Activated CD4-positive, alpha-beta T cell treated with anti-CD3 and anti-CD28 coated beads, Interleukin-2, amount 50 U/mL, for 24 hours (primary cell): ENCODE data around the gene SLC6A7.

Experiments used
- DNase-seq, 2 donors: peaks; one replicate each; pipeline ENCODE4 v3.0.0-alpha.2; 2020; ENCODE audit warnings: low read depth in 1 of 2, low spot score in 1 of 2

SLC6A7 gene

DNA sequence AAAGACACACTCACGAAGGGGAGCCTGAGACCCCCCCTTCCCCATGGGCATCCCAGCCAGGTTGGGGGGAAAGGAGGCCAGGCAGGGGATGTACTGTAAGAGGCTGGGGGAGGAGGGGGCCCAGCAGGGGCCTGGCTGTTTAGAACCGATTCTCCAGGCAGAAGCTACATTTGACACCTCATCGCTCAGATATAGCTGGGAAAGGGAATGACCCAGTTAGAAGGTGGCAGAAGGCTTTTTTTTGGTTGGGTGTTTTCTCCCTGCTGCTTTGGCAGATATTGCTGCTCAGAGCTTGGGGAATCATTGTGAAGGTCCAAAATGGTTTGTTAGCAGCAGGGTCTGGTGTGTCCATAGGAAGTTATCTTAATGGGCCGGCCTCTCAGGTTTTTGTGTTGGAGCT lies 17.3 kb upstream of the SLC6A7 start:
- DNase-seq: no peak

DNA sequence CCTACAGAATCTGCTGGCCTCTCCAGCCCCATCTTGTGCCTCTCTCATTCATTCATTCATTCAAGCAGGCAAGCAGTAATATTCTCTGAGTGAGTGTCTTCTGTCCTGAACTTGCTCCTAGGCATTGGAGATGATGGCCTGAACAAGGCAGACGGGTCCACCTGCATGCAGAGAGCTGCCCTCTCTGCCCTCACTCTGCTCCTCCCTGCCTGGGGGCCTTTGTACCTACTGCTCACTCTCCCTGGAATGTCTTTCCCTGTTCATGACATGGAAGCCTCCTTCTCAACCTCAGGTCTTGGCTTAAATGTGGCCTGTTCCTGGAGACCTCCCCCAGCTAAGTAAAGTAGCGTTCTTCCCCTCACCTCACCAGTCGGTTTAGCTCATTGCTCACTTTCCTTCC lies 16.7 kb upstream of the SLC6A7 start:
- DNase-seq: no peak

DNA sequence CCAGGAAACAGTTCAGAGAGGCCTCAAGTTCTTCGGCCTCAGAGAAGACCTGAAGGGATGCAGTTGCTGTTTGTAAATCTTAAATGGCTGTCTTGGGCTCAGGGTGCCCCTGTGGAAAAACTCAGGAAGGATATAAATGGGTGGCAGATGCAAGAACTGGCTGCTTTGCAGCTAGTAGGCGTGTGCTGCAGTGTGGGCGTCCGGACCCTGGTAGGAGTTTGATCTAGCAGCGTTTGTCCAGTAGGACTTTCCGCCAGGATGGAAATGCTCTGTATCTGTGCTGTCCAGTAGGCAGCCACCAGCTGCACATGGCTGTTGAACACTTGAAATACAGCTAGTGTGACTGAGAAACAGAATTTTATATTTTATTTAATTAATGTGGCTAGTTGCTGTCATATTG lies 15.6 kb upstream of the SLC6A7 start:
- no peak for DNase-seq

DNA sequence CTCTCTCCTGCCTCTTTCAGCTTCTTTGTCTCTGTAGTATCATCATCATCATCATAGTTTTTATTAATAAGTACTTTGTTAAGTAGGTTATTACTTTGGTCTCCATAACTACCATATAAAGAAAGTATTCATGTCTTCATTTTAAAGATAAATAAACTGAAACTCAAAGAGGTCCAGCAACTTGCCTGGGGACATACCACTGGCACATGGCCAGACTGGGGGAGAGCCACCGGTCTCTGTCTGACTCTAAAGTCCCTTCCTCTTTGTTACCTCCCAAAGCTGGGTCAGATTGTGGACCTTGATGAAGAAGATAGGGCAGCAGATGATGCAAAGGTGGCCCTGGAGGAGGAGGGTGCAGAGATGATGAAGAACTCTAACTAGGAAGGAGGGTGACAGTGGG lies 14.8 kb upstream of the SLC6A7 start:
- DNase-seq: no peak

DNA sequence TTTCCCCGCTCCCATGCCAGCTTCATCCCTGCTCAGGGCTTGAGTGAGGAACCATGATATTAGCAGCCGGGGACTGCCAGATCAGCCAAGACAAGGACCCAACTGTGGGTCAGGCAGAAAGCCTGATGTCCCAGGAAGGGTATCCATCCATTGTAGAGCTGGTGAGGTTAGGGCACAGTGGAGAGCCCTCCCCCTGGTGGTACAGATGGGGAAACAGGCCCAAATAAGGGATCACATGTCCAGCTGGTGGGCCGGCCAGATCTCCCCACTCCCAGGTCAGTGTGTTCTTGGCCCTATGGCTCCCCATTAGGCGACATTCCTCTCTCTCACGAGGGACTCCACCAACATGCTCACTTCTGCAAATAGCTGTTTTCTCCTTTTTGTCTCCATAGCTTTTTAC lies 14.3 kb upstream of the SLC6A7 start:
- DNase-seq: no peak

DNA sequence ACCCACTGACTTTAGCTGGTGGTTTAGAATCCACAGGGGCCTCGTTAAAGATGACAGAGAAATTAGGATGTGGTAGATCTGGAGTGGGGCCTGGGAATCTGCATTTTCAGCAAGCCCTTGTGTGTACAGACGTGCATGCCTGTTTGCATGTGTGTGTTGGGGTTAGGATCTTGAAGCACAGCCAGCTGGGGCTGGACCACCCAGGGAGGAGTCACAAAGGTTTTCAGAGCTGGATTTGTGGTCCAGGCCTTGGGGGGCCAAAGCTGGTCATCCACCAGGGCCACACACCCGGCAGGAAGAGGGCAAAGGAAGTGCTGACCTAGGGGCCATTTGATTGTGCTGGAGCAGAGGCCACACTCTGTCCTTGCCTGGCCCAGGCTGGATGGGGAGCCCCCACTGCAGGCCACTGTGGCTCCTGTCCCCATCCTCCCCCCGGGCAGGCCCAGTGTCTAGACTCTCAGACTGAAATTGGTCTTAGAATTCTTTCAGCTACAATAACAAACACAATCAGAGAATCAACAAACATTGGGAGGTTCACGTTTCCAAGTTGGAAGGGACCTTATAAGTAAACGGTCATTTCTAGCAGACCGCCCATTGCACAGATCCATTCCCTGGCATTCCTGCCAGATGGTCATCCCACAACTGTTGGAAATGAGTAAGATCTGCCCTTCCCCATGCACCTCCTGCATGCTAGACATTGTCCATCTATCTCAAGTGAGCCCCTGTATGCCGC lies 13.0 kb upstream of the SLC6A7 start:
- DNase-seq: no peak

DNA sequence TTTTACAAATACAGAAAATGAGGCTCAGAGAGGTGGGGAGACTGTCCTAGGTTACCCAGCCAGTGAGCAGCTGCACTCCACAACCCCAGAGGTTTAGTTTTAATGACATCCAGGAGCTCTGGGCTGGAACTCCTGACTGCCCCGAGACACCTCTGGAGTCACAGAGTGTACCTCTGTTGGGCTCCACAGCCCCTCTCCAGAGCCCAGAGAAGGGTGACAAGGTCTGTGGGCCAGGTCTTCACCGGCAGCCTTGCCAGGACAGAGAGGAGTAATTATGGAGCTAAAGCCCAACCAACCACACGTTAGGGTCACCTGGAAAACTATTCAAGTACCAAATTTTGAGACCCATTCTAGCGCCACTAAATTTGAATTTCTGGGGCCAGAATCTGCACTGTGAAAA lies 12.1 kb upstream of the SLC6A7 start:
- no peak for DNase-seq

DNA sequence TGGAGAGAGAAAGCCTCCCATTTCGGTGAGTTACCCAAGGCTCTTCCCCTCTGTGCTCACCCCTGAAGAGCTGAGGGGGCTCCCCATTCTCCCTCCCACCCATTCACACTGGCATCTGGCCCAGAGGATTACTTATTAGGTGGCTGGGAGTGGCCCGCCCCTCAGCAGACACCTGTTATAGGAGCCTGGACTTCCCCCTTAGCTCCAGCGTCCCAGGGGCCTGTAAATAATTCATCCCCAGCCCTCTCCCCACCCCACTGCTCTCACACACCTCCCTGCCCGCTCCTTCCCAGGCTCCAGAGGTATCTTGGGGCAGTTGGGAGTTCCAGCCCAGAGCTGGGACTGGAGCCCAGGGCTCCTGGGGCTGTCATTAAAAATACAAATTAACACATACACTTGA lies 11.6 kb upstream of the SLC6A7 start:
- no peak for DNase-seq

DNA sequence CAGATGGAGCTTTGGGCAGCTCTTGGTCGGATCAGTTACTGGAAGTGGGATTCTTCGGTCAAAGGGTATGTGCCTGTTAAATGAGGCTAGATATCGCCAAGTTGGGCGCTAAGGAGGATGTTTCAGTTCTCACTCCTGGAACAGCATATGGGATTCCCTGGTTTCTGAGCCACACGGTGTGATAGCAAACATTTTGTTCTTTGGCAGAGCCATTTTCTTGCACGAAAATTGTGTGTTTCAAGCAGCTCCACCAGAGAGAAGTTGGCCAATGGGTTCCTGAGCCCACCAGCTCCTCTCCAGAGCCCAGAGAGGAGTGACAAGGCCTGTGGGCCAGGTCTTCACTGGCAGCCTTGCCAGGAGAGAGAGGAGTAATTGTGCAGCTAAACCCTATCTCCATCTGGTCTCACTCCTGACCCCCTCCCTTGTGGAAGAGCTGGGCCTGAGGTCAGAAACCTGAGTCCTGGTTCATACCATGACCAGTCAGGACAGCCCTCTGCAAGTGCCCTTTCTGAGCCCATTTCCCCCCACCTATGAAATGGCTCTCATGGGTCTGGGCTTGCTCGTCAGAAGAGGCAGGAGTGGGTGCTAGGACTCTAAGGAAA lies 10.7 kb upstream of the SLC6A7 start:
- no peak for DNase-seq

DNA sequence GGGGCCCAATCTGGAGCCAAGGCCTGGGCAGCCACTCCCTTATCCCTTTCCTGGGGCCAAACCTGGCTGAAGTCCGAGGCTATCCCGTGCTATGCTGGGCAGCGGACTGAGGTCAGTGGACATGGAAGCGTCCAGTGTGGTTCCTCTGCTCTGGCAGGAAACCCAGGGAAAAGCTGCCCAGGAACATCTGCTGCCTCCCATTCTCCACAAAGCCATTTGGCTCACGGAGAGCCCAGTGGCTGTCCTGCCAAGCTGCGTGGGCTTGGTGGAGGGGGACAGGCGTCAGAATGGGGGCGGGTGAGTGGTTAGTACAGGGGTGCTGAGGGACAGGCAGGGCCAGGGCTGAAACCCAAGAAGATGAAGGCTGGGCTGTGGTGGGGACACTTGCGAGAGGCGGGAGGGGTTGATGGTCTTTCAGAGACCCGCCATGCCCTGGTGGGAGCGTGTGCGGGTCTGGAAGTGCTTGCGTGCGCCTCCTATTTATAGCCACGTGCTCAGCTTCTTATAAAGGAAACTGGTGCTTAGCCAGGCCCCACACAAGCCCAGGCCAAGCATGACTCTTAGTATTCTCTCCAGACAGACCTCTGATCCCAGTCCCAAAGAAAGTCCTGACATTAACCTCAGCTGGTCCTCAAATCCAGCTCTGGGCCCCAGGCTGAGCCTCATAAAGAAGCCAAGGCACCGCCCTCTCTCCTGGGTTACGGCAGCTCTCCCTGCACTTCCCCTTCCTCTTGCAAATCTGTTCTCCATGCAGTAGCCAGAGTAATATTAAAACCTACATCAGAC lies 9.4 kb upstream of the SLC6A7 start:
- no peak for DNase-seq

DNA sequence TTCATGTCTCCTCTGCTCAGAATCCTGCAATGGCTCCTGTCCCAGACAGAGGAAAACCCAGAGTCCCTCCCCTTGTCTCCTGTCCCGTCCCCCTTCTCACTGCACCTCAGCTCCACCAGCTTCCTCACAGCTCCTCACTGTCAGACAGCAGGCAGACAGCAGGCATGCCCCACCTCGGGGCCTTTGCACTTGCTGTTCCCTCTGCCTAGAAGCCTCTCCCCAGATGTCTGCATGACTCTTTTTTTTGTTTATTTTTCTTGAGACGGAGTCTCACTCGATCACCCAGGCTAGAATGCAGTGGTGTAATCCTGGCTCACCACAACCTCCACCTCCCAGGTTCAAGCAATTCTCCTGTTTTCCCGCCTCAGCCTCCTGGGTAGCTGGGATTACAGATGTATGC lies 8.8 kb upstream of the SLC6A7 start:
- DNase-seq: no peak

DNA sequence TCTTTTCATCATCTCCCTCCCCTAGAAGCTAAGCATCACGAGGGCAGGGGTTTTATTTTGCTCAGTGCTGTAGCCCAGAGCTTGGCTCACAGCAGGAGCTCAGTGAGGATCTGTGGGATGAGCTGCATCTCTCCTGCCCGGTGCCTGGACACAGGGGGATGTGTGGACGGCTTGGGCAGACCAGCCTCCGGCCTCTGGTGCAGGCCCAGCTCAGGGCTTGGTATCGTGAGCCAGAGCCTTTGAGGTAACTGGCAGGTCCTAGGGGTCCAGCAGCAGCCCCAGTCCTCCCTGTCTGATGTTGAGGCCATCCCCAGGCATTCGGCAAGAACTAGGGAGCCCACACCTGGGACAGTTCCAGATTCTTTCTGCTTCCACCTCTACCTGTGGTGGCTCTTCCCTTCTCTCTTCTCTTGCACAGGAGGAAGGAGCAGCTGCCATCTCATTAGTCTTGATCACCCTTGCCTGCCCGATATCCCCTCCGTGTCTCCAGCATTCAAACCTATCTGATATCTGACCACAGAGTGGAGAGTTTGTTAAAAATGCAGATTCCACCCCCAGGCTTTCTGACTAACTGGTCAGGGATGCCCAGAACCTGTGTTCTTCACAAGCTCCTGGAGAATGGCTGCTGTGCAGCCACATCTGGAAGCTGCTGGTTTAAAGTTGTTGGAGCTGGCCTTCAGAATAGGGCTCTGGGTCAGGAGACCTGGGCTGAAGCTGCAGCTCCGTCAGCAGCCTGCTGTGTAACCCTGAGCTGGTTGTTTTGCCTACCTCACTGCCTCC lies 7.9 kb upstream of the SLC6A7 start:
- no peak for DNase-seq

DNA sequence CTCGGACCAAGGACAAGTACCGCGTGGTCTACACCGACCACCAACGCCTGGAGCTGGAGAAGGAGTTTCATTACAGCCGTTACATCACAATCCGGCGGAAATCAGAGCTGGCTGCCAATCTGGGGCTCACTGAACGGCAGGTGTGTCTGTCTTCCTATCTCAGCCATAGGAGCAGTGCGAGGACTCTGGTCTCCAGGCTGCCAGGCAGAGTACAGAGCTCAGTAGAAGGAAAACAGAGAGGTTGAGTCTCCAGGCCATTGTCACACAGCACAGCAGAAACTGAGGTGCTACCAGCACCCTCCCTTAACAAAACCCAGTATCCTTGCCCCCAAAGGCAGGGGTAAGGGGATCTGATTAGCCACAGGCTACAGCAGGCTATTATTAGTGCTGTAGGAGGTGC lies 7.1 kb upstream of the SLC6A7 start:
- no peak for DNase-seq

DNA sequence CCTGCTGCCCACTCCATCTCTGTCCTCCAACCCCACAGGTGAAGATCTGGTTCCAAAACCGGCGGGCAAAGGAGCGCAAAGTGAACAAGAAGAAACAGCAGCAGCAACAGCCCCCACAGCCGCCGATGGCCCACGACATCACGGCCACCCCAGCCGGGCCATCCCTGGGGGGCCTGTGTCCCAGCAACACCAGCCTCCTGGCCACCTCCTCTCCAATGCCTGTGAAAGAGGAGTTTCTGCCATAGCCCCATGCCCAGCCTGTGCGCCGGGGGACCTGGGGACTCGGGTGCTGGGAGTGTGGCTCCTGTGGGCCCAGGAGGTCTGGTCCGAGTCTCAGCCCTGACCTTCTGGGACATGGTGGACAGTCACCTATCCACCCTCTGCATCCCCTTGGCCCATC lies 6.4 kb upstream of the SLC6A7 start:
- no peak for DNase-seq

DNA sequence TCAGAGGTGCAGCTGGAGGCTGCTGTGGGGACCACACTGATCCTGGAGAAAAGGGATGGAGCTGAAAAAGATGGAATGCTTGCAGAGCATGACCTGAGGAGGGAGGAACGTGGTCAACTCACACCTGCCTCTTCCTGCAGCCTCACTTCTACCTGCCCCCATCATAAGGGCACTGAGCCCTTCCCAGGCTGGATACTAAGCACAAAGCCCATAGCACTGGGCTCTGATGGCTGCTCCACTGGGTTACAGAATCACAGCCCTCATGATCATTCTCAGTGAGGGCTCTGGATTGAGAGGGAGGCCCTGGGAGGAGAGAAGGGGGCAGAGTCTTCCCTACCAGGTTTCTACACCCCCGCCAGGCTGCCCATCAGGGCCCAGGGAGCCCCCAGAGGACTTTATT lies 5.9 kb upstream of the SLC6A7 start:
- no peak for DNase-seq

DNA sequence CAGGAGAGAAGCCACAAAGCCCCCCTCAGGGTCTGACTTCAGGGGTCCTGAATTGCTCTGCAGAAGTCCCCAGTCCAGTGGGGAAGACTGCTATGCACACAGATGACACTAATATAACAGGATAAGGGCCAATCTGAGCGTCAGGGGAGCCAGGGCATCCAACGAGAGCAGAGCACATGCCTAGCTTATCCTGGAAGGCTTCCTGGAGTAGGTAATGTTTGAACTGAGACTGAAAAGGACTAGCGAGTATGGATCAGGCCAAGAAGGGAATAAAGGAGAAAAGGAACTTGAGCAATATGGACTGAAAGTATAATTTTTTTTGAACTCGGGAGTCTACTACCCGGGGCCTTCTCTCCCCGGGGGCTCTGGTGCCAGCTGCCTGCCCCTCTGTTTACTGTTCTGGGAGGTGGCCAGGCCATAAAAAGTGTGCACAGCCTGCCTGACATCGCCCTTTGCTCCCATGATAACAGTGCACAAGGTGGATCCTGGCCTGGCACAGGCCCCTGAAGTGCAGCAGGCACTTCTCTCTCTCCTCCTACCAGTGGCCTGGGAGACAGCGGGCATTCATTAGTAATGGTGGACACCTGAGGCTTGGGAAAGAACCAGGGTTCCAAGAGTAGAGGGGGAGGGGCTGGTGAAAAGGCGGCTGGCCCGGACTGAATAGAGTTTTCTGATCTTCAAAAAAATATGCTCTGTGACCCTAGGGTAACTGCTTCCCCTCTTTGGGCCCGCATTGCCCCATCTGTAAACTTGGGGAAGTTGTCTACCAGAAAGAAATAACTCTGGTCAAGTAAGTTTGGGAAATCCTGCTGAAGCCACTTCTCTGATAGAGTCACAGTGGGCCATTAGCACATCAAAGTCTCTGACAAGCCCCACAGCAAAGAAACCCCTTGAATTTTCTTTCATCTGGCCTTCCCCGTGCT lies 4.6 kb upstream of the SLC6A7 start:
- no peak for DNase-seq

DNA sequence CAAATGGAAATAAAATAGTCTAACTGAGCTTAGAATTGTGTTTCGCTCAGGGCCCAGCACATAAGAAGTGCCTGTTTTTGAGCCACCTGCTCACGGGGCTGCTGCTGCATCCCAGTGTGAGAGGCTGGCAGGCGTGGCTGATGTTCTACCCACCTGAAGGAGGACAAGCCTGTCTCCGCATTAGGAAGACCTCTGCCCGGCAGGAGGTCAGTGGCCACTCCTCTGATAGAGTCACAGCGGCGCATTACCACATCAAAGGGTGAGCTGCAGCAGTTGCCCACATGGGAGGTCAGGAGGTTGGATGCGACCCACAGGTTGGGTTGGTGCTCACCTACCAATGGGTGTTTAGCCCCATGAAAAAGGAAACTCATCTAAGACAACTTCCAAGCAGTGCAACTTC lies 3.7 kb upstream of the SLC6A7 start:
- DNase-seq: no peak

DNA sequence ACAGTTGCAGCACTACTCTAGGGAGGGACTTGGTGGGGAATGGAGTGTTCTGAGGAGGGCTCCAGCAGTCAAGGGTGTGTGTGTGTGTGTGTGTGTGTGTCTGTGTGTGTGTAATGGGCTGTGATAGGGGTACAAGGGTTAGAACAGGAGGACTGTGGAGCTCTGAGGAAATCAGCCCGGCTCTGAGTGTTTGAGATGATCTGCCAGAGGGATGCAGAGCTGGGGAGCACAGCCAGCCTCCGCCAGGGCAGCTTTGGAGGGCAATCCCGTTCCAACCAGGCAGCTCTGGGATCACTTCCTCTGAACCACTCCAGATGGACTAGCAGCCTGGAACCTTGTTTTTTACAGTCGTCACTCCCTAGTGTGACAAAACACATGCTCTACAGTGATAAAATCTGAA lies 3.0 kb upstream of the SLC6A7 start:
- DNase-seq: no peak

DNA sequence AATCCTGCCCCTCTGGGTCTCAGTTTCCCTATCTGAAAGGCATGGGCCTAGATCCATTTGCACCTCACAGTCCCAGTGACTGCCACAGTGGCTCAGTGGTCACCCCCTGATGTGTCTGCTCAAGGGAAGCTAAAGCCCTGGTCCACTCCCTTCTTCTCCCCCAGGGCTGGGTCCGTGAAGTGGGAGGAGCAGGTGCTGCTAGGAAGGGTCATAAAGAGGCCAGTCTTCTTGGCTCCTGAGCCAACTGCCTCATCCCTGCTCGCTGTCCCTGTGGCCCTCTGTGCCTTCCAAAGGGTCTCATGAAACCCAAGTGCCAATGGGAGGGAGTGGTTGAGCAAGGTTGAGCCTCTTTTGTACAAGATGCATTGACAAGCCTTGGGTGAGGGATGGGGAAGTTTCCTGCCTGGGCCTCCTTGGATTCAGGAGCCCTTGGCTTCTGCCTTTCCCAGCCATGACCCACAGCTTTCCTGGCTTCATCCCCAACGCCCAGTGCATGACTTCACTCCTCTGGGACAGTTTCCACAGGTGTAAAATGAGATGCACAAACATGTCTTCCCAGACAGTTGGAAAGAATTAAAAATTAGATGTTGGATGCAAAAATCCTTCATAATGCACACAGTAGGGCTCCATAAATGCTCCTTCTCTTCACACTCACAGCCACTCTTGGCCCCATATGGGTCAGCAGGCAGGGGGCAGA lies 1.6 kb upstream of the SLC6A7 start:
- DNase-seq: no peak

DNA sequence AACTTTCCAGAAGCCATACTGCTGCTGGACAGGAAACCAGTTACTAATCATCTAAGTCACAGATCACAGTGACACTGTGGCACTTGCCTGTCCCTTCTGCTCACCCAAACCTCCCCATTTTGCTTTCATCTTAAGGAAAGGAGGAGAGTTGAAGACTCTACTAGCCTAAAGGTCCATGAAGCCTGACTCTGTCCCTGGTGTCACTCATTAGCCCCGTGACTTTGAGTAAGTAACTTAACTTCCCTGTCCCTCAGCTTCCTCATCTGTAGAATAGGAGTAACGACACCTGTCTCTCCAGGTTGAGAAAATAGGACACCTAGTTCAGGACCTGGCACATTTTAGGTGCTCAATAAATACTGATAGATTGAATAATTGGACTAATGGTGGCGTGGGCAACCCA lies 536 bp upstream of the SLC6A7 start:
- no peak for DNase-seq
